H9 (cell line): ENCODE measurements around the gene TUBB6. TPM values are rescaled to one million over a fixed set of nuclear protein-coding genes. Genes with fewer than 3 reads are reported as not detected.

ENCODE experiments used
- DNase-seq: peaks from one replicate; pipeline ENCODE4 v3.0.0-alpha.2; 2017
- H2AFZ ChIP-seq: one replicate; pipeline ENCODE4 v1.6.1; 2013; ENCODE audit warnings: mild to moderate bottlenecking, low read length, control low read depth, moderate library complexity
- H2AK5ac ChIP-seq: 2 replicates; pipeline ENCODE4 v1.6.1; 2013; ENCODE audit warnings: low read length, control low read depth, mixed read lengths; ENCODE audit not compliant: insufficient read length
- H2BK120ac ChIP-seq: one replicate; pipeline ENCODE4 v1.6.1; 2013; ENCODE audit warnings: low read depth, mild to moderate bottlenecking, low read length, control low read depth, inconsistent platforms; ENCODE audit not compliant: poor library complexity, severe bottlenecking
- H2BK12ac ChIP-seq: 2 replicates; pipeline ENCODE4 v1.6.1; 2013; ENCODE audit warnings: low read length, control low read depth, mixed read lengths, low read depth; ENCODE audit not compliant: insufficient read length
- H2BK15ac ChIP-seq: 2 replicates; pipeline ENCODE4 v1.6.1; 2013; ENCODE audit warnings: low read depth, low read length, control low read depth
- H2BK20ac ChIP-seq: one replicate; pipeline ENCODE4 v1.6.1; 2013; ENCODE audit warnings: low read depth, mild to moderate bottlenecking, low read length, control low read depth, inconsistent platforms; ENCODE audit not compliant: poor library complexity, severe bottlenecking
- H2BK5ac ChIP-seq: 2 replicates; pipeline ENCODE4 v1.6.1; 2013; ENCODE audit warnings: low read length, control low read depth, mixed read lengths; ENCODE audit not compliant: insufficient read length
- H3K14ac ChIP-seq: 2 replicates; pipeline ENCODE4 v1.6.1; 2013; ENCODE audit warnings: low read length, control low read depth; ENCODE audit not compliant: insufficient read depth
- H3K18ac ChIP-seq: 2 replicates; pipeline ENCODE4 v1.6.1; 2013; ENCODE audit warnings: low read depth, mild to moderate bottlenecking, mixed read lengths, low read length, control low read depth; ENCODE audit not compliant: insufficient read length
- H3K23ac ChIP-seq: 2 replicates; pipeline ENCODE4 v1.6.1; 2013; ENCODE audit warnings: low read length, control low read depth, mixed read lengths, low read depth; ENCODE audit not compliant: insufficient read length
- H3K23me2 ChIP-seq: 2 replicates; pipeline ENCODE4 v1.6.1; 2013; ENCODE audit warnings: low read depth, mild to moderate bottlenecking, mixed read lengths, low read length, control low read depth; ENCODE audit not compliant: insufficient read length, poor library complexity, severe bottlenecking
- H3K27ac ChIP-seq: 2 replicates; pipeline ENCODE4 v1.5.1; 2013; ENCODE audit warnings: low read length, control low read depth, mixed read lengths, low read depth; ENCODE audit not compliant: insufficient read length
- H3K27me3 ChIP-seq: 2 replicates; pipeline ENCODE4 v1.6.1; 2013; ENCODE audit warnings: low read length, control low read depth, inconsistent platforms; ENCODE audit not compliant: insufficient read depth
- H3K4ac ChIP-seq: 2 replicates; pipeline ENCODE4 v1.6.1; 2013; ENCODE audit warnings: low read depth, mild to moderate bottlenecking, control low read depth, inconsistent platforms, low read length, moderate library complexity
- H3K4me1 ChIP-seq: 2 replicates; pipeline ENCODE4 v1.6.1; 2013; ENCODE audit warnings: low read length, control low read depth, inconsistent platforms; ENCODE audit not compliant: insufficient read depth
- H3K4me2 ChIP-seq: 2 replicates; pipeline ENCODE4 v1.6.1; 2013; ENCODE audit warnings: low read length, control low read depth, mixed read lengths; ENCODE audit not compliant: insufficient read length, insufficient read depth
- H3K56ac ChIP-seq: 2 replicates; pipeline ENCODE4 v1.6.1; 2013; ENCODE audit warnings: low read depth, mild to moderate bottlenecking, mixed read lengths, low read length, control low read depth; ENCODE audit not compliant: insufficient read length
- H3K79me1 ChIP-seq: 2 replicates; pipeline ENCODE4 v1.6.1; 2013; ENCODE audit warnings: low read depth, mild to moderate bottlenecking, moderate library complexity, low read length, control low read depth, inconsistent platforms; ENCODE audit not compliant: insufficient read depth, poor library complexity, severe bottlenecking
- H3K79me2 ChIP-seq: 2 replicates; pipeline ENCODE4 v1.6.1; 2013; ENCODE audit warnings: low read length, control low read depth, inconsistent platforms; ENCODE audit not compliant: insufficient read depth
- H3K9ac ChIP-seq: 2 replicates; pipeline ENCODE4 v1.6.1; 2013; ENCODE audit warnings: low read length, control low read depth, mixed read lengths; ENCODE audit not compliant: insufficient read length; ENCODE audit errors: extremely low read depth
- H3K9me3 ChIP-seq: one replicate; pipeline ENCODE4 v1.6.1; 2013; ENCODE audit warnings: low read depth, low read length, inconsistent platforms; ENCODE audit not compliant: control insufficient read depth
- H3T11ph ChIP-seq: one replicate; pipeline ENCODE4 v1.6.1; 2013; ENCODE audit warnings: mild to moderate bottlenecking, low read length, control low read depth, inconsistent platforms
- H4K20me1 ChIP-seq: one replicate; pipeline ENCODE4 v1.6.1; 2013; ENCODE audit not compliant: control insufficient read depth, insufficient read length, insufficient read depth
- H4K5ac ChIP-seq: 2 replicates; pipeline ENCODE4 v1.6.1; 2013; ENCODE audit warnings: low read depth, mild to moderate bottlenecking, mixed read lengths, low read length, control low read depth; ENCODE audit not compliant: insufficient read length
- H4K8ac ChIP-seq: replicated peaks from 2 replicates; pipeline ENCODE4 v1.6.1; 2013; ENCODE audit warnings: low read length, control low read depth, mixed read lengths, low read depth; ENCODE audit not compliant: insufficient read length
- H4K91ac ChIP-seq: 2 replicates; pipeline ENCODE4 v1.6.1; 2013; ENCODE audit warnings: low read depth, mild to moderate bottlenecking, moderate library complexity, mixed read lengths, low read length, control low read depth; ENCODE audit not compliant: insufficient read length
- H3K27ac Mint-ChIP-seq, 3 experiments: 2 replicates in 2 of 3; 3 replicates in 1 of 3; pipeline ENCODE4 v1.8.0; 2020 to 2021; ENCODE audit warnings: mixed read lengths in 3 of 3, mild to moderate bottlenecking in 1 of 3, moderate library complexity in 1 of 3
- H3K27me3 Mint-ChIP-seq: 2 replicates; pipeline ENCODE4 v1.8.0; 2021; ENCODE audit warnings: low read depth, mild to moderate bottlenecking, moderate library complexity, mixed read lengths
- H3K36me3 Mint-ChIP-seq, 3 experiments: 2 replicates in 2 of 3; 3 replicates in 1 of 3; pipeline ENCODE4 v1.8.0; 2020 to 2021; ENCODE audit warnings: low read depth in 3 of 3, mixed read lengths in 3 of 3; ENCODE audit not compliant: insufficient read depth in 1 of 3
- H3K4me1 Mint-ChIP-seq, 2 experiments: 2 replicates each; pipeline ENCODE4 v1.8.0; 2020; ENCODE audit warnings: mixed read lengths in 2 of 2
- H3K4me3 Mint-ChIP-seq, 2 experiments: 2 replicates in 1 of 2; 3 replicates in 1 of 2; pipeline ENCODE4 v1.8.0; 2020 to 2021; ENCODE audit warnings: mild to moderate bottlenecking in 2 of 2, mixed read lengths in 2 of 2, moderate library complexity in 1 of 2
- H3K9me3 Mint-ChIP-seq, 2 experiments: 2 replicates in 1 of 2; 3 replicates in 1 of 2; pipeline ENCODE4 v1.8.0; 2020; ENCODE audit warnings: mild to moderate bottlenecking in 2 of 2, mixed read lengths in 2 of 2, moderate library complexity in 1 of 2
- WGBS: extraction: QIAGEN DNeasy Blood & Tissue Kit; methylation state at CpG from one replicate; pipeline ENCODE4 v1.1.7; 2013; ENCODE audit warnings: missing lambda C conversion rate, low lambda C conversion rate, mixed read lengths; ENCODE audit not compliant: insufficient read length; ENCODE audit errors: extremely low coverage; 5-methylcytosine and 5-hydroxymethylcytosine counted together
- total RNA-seq: library from RNA; stranded (reverse); gene quantifications from 2 replicates; pipeline ENCODE4 v1.2.1, GENCODE V29; 2021
- TF ChIP-seq, protein P1 (sequence below): fragments of 200-600 bp; sonication (generic); conservative IDR thresholded peaks from 3 replicates; pipeline ENCODE4 v1.8.0; 2021; ENCODE audit warnings: antibody characterized with exemption, mild to moderate bottlenecking

TUBB6 gene
- total RNA-seq, 1 experiment from 2014 or later = 134 TPM

DNA sequence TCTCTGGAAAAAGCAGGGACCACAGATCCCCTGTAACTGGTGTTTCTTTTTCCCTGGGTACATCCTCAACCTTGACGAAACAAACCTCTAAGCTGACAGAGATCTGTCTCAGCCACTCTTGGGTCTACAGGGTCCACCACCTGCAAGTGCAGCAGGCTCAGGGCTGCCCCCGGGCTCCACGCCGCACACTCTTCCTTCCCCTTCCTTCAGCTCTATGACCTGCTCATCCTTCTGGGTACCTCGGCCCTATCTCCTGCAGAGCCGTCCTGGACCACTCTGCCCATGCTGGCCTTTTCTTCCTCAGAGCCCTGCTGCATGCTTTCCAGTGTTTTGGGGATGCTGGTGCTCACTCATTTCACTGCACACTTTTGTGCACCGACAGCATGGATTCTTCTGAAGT lies 27.5 kb downstream of the TUBB6 start:
- H3K4me2 ChIP-seq = no peak overlapping the region
- H2BK15ac ChIP-seq = no peak overlapping the region
- no peak overlapping the region for H3K27ac ChIP-seq
- H3K4me1 ChIP-seq = peaks cover 33% of the 10 kb centered on the region; the same call in 1 of the 2 replicates
- H3K27me3 ChIP-seq = no peaks in the 10 kb centered on the region
- Mint-ChIP-seq H3K4me3 (peak overlapping the region; percentile 28 to 71), H3K27ac (peak overlapping the region; percentile 93 to 99 (median 94)), H3K27me3 (no peaks in the 10 kb centered on the region), H3K9me3 (peaks cover 0 to 5% of the 10 kb centered on the region in 2 experiments; a peak in 2 of 5 replicates), H3K36me3 (peaks cover 16 to 24% (median 18%) of the 10 kb centered on the region in 3 experiments), H3K4me1 (peaks cover 50 to 57% of the 10 kb centered on the region in 2 experiments)
- H3K14ac ChIP-seq = peak overlapping the region; percentile 4; the same call in 1 of the 2 replicates
- H4K20me1 ChIP-seq = no peaks in the 10 kb centered on the region
- no peak overlapping the region for H2AK5ac ChIP-seq
- H3K79me2 ChIP-seq = no peaks in the 10 kb centered on the region
- H2BK5ac ChIP-seq = no peak overlapping the region
- H3K9ac ChIP-seq = no peak overlapping the region
- H2BK120ac ChIP-seq = no peak overlapping the region
- no peak overlapping the region for H3K56ac ChIP-seq
- no peak overlapping the region for H2AFZ ChIP-seq
- no peak overlapping the region for H3K23ac ChIP-seq
- no peaks in the 10 kb centered on the region for H3K23me2 ChIP-seq
- no peak for DNase-seq
- no peak overlapping the region for H2BK20ac ChIP-seq
- H2BK12ac ChIP-seq = no peak overlapping the region
- H3K4ac ChIP-seq = no peak overlapping the region; the same call in 1 of the 2 replicates
- H4K8ac ChIP-seq = no peak overlapping the region
- no peak overlapping the region for H4K5ac ChIP-seq
- peak overlapping the region; percentile 29 for H3K18ac ChIP-seq
- WGBS = no CpG with 5 or more reads among the region's 7 CpGs
- TF ChIP-seq, protein P1, sequence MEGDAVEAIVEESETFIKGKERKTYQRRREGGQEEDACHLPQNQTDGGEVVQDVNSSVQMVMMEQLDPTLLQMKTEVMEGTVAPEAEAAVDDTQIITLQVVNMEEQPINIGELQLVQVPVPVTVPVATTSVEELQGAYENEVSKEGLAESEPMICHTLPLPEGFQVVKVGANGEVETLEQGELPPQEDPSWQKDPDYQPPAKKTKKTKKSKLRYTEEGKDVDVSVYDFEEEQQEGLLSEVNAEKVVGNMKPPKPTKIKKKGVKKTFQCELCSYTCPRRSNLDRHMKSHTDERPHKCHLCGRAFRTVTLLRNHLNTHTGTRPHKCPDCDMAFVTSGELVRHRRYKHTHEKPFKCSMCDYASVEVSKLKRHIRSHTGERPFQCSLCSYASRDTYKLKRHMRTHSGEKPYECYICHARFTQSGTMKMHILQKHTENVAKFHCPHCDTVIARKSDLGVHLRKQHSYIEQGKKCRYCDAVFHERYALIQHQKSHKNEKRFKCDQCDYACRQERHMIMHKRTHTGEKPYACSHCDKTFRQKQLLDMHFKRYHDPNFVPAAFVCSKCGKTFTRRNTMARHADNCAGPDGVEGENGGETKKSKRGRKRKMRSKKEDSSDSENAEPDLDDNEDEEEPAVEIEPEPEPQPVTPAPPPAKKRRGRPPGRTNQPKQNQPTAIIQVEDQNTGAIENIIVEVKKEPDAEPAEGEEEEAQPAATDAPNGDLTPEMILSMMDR = no peak
- no peaks in the 10 kb centered on the region for H3K79me1 ChIP-seq
- no peaks in the 10 kb centered on the region for H3K9me3 ChIP-seq
- no peak overlapping the region for H3T11ph ChIP-seq
- H4K91ac ChIP-seq = no peak overlapping the region
